Heart left ventricle (tissue), 13 donors: ENCODE results near the gene MYO5B.

ENCODE experiments used
- CTCF ChIP-seq, 12 donors: fragments of 200-600 bp; sonication (generic) in 4 of 12; IDR thresholded peaks; one replicate each; pipeline versions ENCODE4 v1.5.0 to v1.8.0; 2018 to 2022; ENCODE audit warnings: antibody characterized with exemption in 12 of 12, mild to moderate bottlenecking in 5 of 12
- POLR2A ChIP-seq, 2 donors: fragments of 450-650 bp; IDR thresholded peaks; one replicate each; pipeline ENCODE4 v1.6.1; 2017; ENCODE audit warnings: antibody characterized with exemption in 2 of 2, mild to moderate bottlenecking in 2 of 2, moderate library complexity in 2 of 2
- donor health status: ischemic (EF 13 %, LVEDD 7.1; RV severe dilation, severe dysfunction).
- donor health status: DM: no; HTN: yes; CAD: no.
- donor health status: DM: no; HTN: no; CAD: no.
- donor health status: ischemic (EF 25% LVEDD 6.9; RV normal size, moderate dysfunction).
- donor health status: ischemic (EF 25% LVEDD 5.7; RV mildly dilated, moderate dysfunction).
- donor health status: ischemic (EF 35%, LVEDD 5.7; RV mildly dilated, moderate dysfunction).
- donor health status: nonischemic (EF 11% LVEDD 7.7; RV severe dilation, severe dysfunction).
- donor health status: DM: yes; HTN: yes; CAD: no.
- donor health status: PGD.
- donor health status: ischemic (EF 29% LVEDD 5.4; RV normal size, mild dysfunction).
- donor health status: nonischemic (EF 23%, LVEDD 6.1; RV moderate dilation, normal function).

GRCh38 chr18:50193796-50194630 lies 934 bp downstream of the MYO5B start:
- TF ChIP-seq CTCF (IDR thresholded peaks at IDR 0.05) (no peak), POLR2A (IDR thresholded peaks at IDR 0.05) (no peak)
